Stimulated activated CD8-positive, alpha-beta memory T cell treated with anti-CD3 and anti-CD28 coated beads, Interleukin-4, amount 100 ng/mL, for 1 hour (primary cell): ENCODE measurements around the gene FOCAD.
"Not testable (repeated sequence)": the region's sequence is repeated elsewhere in the genome, so short reads cannot be mapped to it uniquely, and the experiment has no call there.

ENCODE experiments used
- DNase-seq, 2 donors: peaks; one replicate each; pipeline ENCODE4 v3.0.0-alpha.2; 2020; ENCODE audit warnings: low read depth in 2 of 2, low spot score in 1 of 2

Gene FOCAD

GRCh38 chr9:20684035-20684874 is at the start of gene FOCAD:
Gene FOCAD (plus strand): TSS chr9:20684259. CDS start chr9:20715354, 31,095 bp downstream.
- peak; percentile 84 to 91 for DNase-seq

- DNase-seq, result no peak
These were observed 49.2 kb upstream of the FOCAD start for GRCh38 chr9:20634895-20635294.

GRCh38 chr9:20636888-20637440 is 47.1 kb upstream of the FOCAD start:
- no peak for DNase-seq

- DNase-seq, result peak; percentile 55 to 56
These were observed 43.5 kb upstream of the FOCAD start for GRCh38 chr9:20640331-20641187.

GRCh38 chr9:20642045-20642444 is 42.0 kb upstream of the FOCAD start:
- no peak for DNase-seq

GRCh38 chr9:20643660-20644059 is 40.4 kb upstream of the FOCAD start:
- no peak for DNase-seq

- DNase-seq, result no peak
These were observed 37.4 kb upstream of the FOCAD start for GRCh38 chr9:20646656-20647055.

GRCh38 chr9:20649381-20649780 is 34.7 kb upstream of the FOCAD start:
- no peak for DNase-seq

GRCh38 chr9:20650313-20650712 is 33.7 kb upstream of the FOCAD start:
- DNase-seq, result no peak

- DNase-seq, result no peak
These were observed 33.2 kb upstream of the FOCAD start for GRCh38 chr9:20650750-20651299.

GRCh38 chr9:20651939-20652338 is 32.1 kb upstream of the FOCAD start:
- no peak for DNase-seq

GRCh38 chr9:20658246-20658667 is 25.8 kb upstream of the FOCAD start:
- not testable (repeated sequence) for DNase-seq

GRCh38 chr9:20658677-20659473 is 25.2 kb upstream of the FOCAD start:
- DNase-seq, result no peak

GRCh38 chr9:20659474-20659967 is 24.5 kb upstream of the FOCAD start:
- no peak for DNase-seq

- DNase-seq, result no peak
These were observed 21.9 kb upstream of the FOCAD start for GRCh38 chr9:20662156-20662555.

- no peak for DNase-seq
These were observed 20.9 kb upstream of the FOCAD start for GRCh38 chr9:20663133-20663532.

GRCh38 chr9:20664501-20664900 is 19.6 kb upstream of the FOCAD start:
- DNase-seq, result no peak

- DNase-seq, result no peak
These were observed 13.7 kb upstream of the FOCAD start for GRCh38 chr9:20670395-20670794.

GRCh38 chr9:20671635-20672034 is 12.4 kb upstream of the FOCAD start:
- DNase-seq, result no peak

- DNase-seq, result not testable (repeated sequence)
These were observed 10.5 kb upstream of the FOCAD start for GRCh38 chr9:20673537-20673936.
